Peyer's patch (tissue), 4 donors: ENCODE data around the gene RUFY3.

Experiments
- CTCF ChIP-seq, 6 experiments: fragments of 450-650 bp in 4 of 6; fragments of 200-600 bp in 2 of 6; sonication (generic) in 1 of 6; IDR thresholded peaks; one replicate each; pipeline ENCODE4 v1.5.1; 2017 to 2019; ENCODE audit warnings: antibody characterized with exemption in 6 of 6, mild to moderate bottlenecking in 3 of 6, moderate library complexity in 1 of 6
- POLR2A ChIP-seq, 2 donors: fragments of 450-650 bp; IDR thresholded peaks; one replicate each; pipeline ENCODE4 v1.5.1; 2017; ENCODE audit warnings: antibody characterized with exemption in 2 of 2, mild to moderate bottlenecking in 2 of 2, moderate library complexity in 2 of 2

GRCh38 chr4:70838666-70839588 lies 117.2 kb downstream of the RUFY3 start:
- no peak for TF ChIP-seq CTCF (IDR thresholded peaks at IDR 0.05)
- no peak for TF ChIP-seq POLR2A (IDR thresholded peaks at IDR 0.05)
